Caco-2 (cell line): ENCODE measurements around the gene DENND2A. TPM values are rescaled to one million over a fixed set of nuclear protein-coding genes. Genes with fewer than 3 reads are reported as not detected.

Experiments
- BruUV-seq: library from RNA; stranded (reverse); fragments of 400-500 nt; replicated peaks from 2 replicates; lab custom pipeline; 2021; lab: Mats Ljungman, UMichigan
- CTCF ChIA-PET: fragments of 300-600 bp; sonication (Branson Sonifier 250); formaldehyde crosslinking; loops from one replicate; lab custom pipeline; 2022; ENCODE audit warnings: antibody characterized with exemption; lab: Charles Lee
- POLR2A ChIA-PET: fragments of 300-600 bp; sonication (Branson Sonifier 250); formaldehyde crosslinking; loops from one replicate; lab custom pipeline; 2022; ENCODE audit warnings: antibody characterized with exemption; lab: Charles Lee
- DNase-seq, 2 experiments: peaks; one replicate each; pipeline versions ENCODE4 v3.0.0 to v3.0.0-alpha.2; 2020 to 2022
- H3K27me3 ChIP-seq: replicated peaks from 2 replicates; pipeline ENCODE4 v1.6.0; 2011; ENCODE audit warnings: low read length; ENCODE audit not compliant: control insufficient read depth, insufficient read depth
- H3K36me3 ChIP-seq: 2 replicates; pipeline ENCODE4 v1.5.1; 2011; ENCODE audit warnings: low read length; ENCODE audit not compliant: control insufficient read depth, insufficient read depth
- H3K4me1 ChIP-seq: fragments of 250-450 bp; sonication (Bioruptor Pico); 2 replicates; pipeline ENCODE4 v1.5.1; 2020; ENCODE audit warnings: mild to moderate bottlenecking
- H3K4me3 ChIP-seq: 2 replicates; pipeline ENCODE4 v1.5.1; 2011; ENCODE audit warnings: low read depth, mild to moderate bottlenecking, control low read depth, low read length
- H3K9me3 ChIP-seq: fragments of 250-450 bp; sonication (Bioruptor Pico); 2 replicates; pipeline ENCODE4 v1.5.1; 2020; ENCODE audit warnings: mild to moderate bottlenecking, moderate library complexity
- H3K27ac Mint-ChIP-seq: one replicate; pipeline ENCODE4 v1.8.0; 2022; ENCODE audit warnings: mixed read lengths; ENCODE audit not compliant: unreplicated experiment
- H3K27me3 Mint-ChIP-seq: one replicate; pipeline ENCODE4 v1.8.0; 2022; ENCODE audit warnings: mixed read lengths; ENCODE audit not compliant: insufficient read depth, unreplicated experiment
- H3K36me3 Mint-ChIP-seq: one replicate; pipeline ENCODE4 v1.8.0; 2022; ENCODE audit warnings: mild to moderate bottlenecking, mixed read lengths; ENCODE audit not compliant: insufficient read depth, unreplicated experiment
- H3K4me1 Mint-ChIP-seq: one replicate; pipeline ENCODE4 v1.8.0; 2022; ENCODE audit warnings: low read depth, mixed read lengths; ENCODE audit not compliant: unreplicated experiment
- H3K4me3 Mint-ChIP-seq: one replicate; pipeline ENCODE4 v1.8.0; 2022; ENCODE audit warnings: mild to moderate bottlenecking, moderate library complexity, mixed read lengths; ENCODE audit not compliant: unreplicated experiment
- H3K9me3 Mint-ChIP-seq: one replicate; pipeline ENCODE4 v1.8.0; 2022; ENCODE audit warnings: mixed read lengths; ENCODE audit not compliant: unreplicated experiment
- intact Hi-C: fragments of 100-400 bp; cut with micrococcal nuclease; formaldehyde crosslinking; loops from one replicate; pipeline ENCODE4 v1.10.0; 2022; ENCODE audit not compliant: unreplicated experiment
- total RNA-seq: library from RNA; stranded (reverse); gene quantifications from 2 replicates; pipeline ENCODE4 v1.2.3, GENCODE V29; 2022
- TF ChIP-seq, protein P1 (sequence below), 2 experiments: fragments of 200-600 bp in 1 of 2; IDR thresholded peaks; 1 replicate in 1 of 2; 2 replicates in 1 of 2; pipeline versions ENCODE4 v1.5.1 to v1.8.0; 2011 to 2022; ENCODE audit warnings: antibody characterized with exemption in 1 of 2, control low read depth in 1 of 2, inconsistent platforms in 1 of 2, low read depth in 1 of 2, low read length in 1 of 2, mild to moderate bottlenecking in 1 of 2, moderate library complexity in 1 of 2; ENCODE audit not compliant: insufficient read depth in 1 of 2, severe bottlenecking in 1 of 2, unreplicated experiment in 1 of 2

DENND2A gene
- total RNA-seq, 1 experiment from 2014 or later = 0.95 TPM

DNA sequence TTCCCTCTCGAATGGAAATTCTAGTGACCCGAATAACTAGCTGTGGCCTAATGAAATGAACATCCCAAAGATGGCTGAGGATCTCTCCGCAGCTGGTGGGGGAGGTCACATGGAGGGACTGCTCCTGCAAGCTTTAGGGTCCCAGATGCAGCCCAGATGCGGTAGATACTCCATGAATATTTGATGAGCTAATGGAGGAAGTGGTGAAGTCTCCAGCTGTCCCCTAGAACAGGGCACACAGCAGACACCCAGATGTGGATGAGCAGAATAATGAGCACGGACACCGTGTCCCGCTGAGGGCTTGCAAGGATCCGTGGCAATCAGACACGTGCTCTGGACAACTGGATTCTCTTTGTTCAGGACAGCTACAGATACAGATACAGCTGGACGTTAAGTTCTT is 59.2 kb downstream of the DENND2A start:
- H3K27me3 ChIP-seq = no peaks in the 10 kb centered on the region
- ChIA-PET POLR2A (no interaction called here), CTCF (no interaction called here)
- intact Hi-C loops = no loop called here
- Mint-ChIP-seq H3K4me1 (no peaks in the 10 kb centered on the region), H3K9me3 (no peaks in the 10 kb centered on the region), H3K36me3 (no peaks in the 10 kb centered on the region), H3K4me3 (no peak overlapping the region), H3K27ac (no peak overlapping the region), H3K27me3 (peaks cover 4% of the 10 kb centered on the region)
- no peak for DNase-seq
- no TSS peak for BruUV-seq
- H3K4me3 ChIP-seq = no peak overlapping the region
- H3K9me3 ChIP-seq = no peaks in the 10 kb centered on the region
- no peaks in the 10 kb centered on the region for H3K4me1 ChIP-seq
- TF ChIP-seq, protein P1, sequence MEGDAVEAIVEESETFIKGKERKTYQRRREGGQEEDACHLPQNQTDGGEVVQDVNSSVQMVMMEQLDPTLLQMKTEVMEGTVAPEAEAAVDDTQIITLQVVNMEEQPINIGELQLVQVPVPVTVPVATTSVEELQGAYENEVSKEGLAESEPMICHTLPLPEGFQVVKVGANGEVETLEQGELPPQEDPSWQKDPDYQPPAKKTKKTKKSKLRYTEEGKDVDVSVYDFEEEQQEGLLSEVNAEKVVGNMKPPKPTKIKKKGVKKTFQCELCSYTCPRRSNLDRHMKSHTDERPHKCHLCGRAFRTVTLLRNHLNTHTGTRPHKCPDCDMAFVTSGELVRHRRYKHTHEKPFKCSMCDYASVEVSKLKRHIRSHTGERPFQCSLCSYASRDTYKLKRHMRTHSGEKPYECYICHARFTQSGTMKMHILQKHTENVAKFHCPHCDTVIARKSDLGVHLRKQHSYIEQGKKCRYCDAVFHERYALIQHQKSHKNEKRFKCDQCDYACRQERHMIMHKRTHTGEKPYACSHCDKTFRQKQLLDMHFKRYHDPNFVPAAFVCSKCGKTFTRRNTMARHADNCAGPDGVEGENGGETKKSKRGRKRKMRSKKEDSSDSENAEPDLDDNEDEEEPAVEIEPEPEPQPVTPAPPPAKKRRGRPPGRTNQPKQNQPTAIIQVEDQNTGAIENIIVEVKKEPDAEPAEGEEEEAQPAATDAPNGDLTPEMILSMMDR (IDR thresholded peaks at IDR 0.05; ENCODE audit: insufficient read depth in 1 of 2, low read depth in 1 of 2, low read length in 1 of 2, severe bottlenecking in 1 of 2, unreplicated experiment in 1 of 2) = no peak
- H3K36me3 ChIP-seq = no peaks in the 10 kb centered on the region

DNA sequence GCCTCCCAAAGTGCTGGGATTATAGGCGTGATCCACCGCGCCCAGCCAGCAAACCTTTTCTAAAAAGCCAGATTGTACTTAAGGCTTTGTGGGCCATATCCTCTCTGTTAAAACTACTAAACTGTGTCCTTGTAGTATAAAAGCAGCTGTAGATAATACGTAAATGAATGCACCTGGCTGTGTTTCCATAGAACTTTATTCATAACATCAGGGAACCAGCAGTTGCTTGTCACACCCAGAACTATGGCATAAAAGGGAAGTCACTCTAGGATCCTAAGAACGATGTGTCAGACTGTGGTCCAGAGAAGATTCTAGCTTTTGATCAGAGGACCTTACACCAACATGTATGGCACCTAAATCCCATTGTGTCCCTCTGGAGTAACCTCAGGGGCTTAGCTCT is 63.0 kb downstream of the DENND2A start:
- Histone ChIP-seq H3K36me3 (no peaks in the 10 kb centered on the region), H3K4me3 (no peak overlapping the region), H3K4me1 (no peaks in the 10 kb centered on the region), H3K27me3 (no peaks in the 10 kb centered on the region), H3K9me3 (no peaks in the 10 kb centered on the region)
- intact Hi-C loops = no loop called here
- BruUV-seq = no TSS peak
- H3K4me1 Mint-ChIP-seq = no peaks in the 10 kb centered on the region
- no peaks in the 10 kb centered on the region for H3K36me3 Mint-ChIP-seq
- H3K9me3 Mint-ChIP-seq = no peaks in the 10 kb centered on the region
- DNase-seq = no peak
- POLR2A ChIA-PET = no interaction called here
- no peak overlapping the region for H3K27ac Mint-ChIP-seq
- CTCF ChIA-PET = no interaction called here
- TF ChIP-seq, protein P1 (IDR thresholded peaks at IDR 0.05; ENCODE audit: insufficient read depth in 1 of 2, low read depth in 1 of 2, low read length in 1 of 2, severe bottlenecking in 1 of 2, unreplicated experiment in 1 of 2) = no peak
- no peak overlapping the region for H3K4me3 Mint-ChIP-seq
- H3K27me3 Mint-ChIP-seq = peaks cover 6% of the 10 kb centered on the region

DNA sequence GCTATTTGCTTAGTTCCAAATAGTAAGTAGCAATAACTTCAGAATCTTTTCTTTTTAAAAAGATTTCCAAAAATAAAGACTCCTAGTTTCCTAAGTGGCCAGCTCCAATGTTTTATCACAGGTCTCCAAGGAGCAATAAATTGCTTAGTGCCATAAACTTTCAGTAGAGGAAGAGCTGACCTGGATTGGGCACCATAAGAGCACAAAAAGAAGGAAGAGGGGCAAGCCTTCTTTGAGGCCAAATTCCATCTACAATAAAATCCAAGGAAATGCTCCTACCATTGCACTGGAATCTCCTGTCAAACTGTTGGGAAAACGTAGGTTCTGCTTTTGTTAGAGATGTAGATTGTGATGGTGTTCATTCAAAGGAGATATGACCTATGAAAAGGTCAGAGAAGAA is 64.0 kb downstream of the DENND2A start:
- TF ChIP-seq, protein P1 (IDR thresholded peaks at IDR 0.05; ENCODE audit: insufficient read depth in 1 of 2, low read depth in 1 of 2, low read length in 1 of 2, severe bottlenecking in 1 of 2, unreplicated experiment in 1 of 2) = no peak
- DNase-seq = no peak
- no peaks in the 10 kb centered on the region for H3K4me1 Mint-ChIP-seq
- BruUV-seq = no TSS peak
- no peak overlapping the region for H3K4me3 Mint-ChIP-seq
- no peaks in the 10 kb centered on the region for H3K9me3 Mint-ChIP-seq
- H3K36me3 Mint-ChIP-seq = no peaks in the 10 kb centered on the region
- peaks cover 6% of the 10 kb centered on the region for H3K27me3 Mint-ChIP-seq
- no peak overlapping the region for H3K27ac Mint-ChIP-seq
- H3K4me1 ChIP-seq = no peaks in the 10 kb centered on the region
- CTCF ChIA-PET = no interaction called here
- intact Hi-C loops = no loop called here
- no peak overlapping the region for H3K4me3 ChIP-seq
- no peaks in the 10 kb centered on the region for H3K9me3 ChIP-seq
- H3K27me3 ChIP-seq = no peaks in the 10 kb centered on the region
- POLR2A ChIA-PET = no interaction called here
- no peaks in the 10 kb centered on the region for H3K36me3 ChIP-seq
